Measurements from ENCODE around the gene PDE4B. TPM values are rescaled to one million over a fixed set of nuclear protein-coding genes. Genes with fewer than 3 reads are reported as not detected.
A peak's percentile ranks its signal among the peaks of the same experiment; 100 is the strongest.

PDE4B gene
- polyA plus RNA-seq, 1 donor from 2014 or later = 135 TPM

- Histone ChIP-seq H3K4me2 (ENCODE audit: low read length) (no peak overlapping the region), H3K9me2 (ENCODE audit: insufficient read depth, low read length) (no peaks in the 10 kb centered on the region), H3F3A (ENCODE audit: insufficient read depth, low read length, poor library complexity, severe bottlenecking) (no peaks in the 10 kb centered on the region), H3K36me3 (ENCODE audit: insufficient read depth, low read length) (no peaks in the 10 kb centered on the region), H3K9me3 (ENCODE audit: low read length) (no peaks in the 10 kb centered on the region), H3K27ac (ENCODE audit: low read length) (peak overlapping the region; percentile 46), H3K79me2 (replicated peaks; ENCODE audit: insufficient read depth, low read length) (peaks cover 27% of the 10 kb centered on the region), H3K27me3 (ENCODE audit: insufficient read depth, low read depth, low read length) (no peaks in the 10 kb centered on the region), H3K4me3 (ENCODE audit: low read length) (no peak overlapping the region), H2AFZ (ENCODE audit: low read depth, low read length) (no peak overlapping the region), H4K20me1 (ENCODE audit: insufficient read depth) (no peaks in the 10 kb centered on the region), H3K9ac (ENCODE audit: low read length) (no peak overlapping the region)
- TF ChIP-seq TAF1 (IDR thresholded peaks at IDR 0.05; ENCODE audit: low read depth) (no peak), EP300 (conservative IDR thresholded peaks at IDR 0.05; ENCODE audit: poor library complexity, severe bottlenecking) (no peak)
Observed at GRCh38 chr1:65991694-65992093, 199.0 kb downstream of the PDE4B start.

GRCh38 chr1:65992165-65992821 is 199.6 kb downstream of the PDE4B start:
- H3K27ac ChIP-seq (ENCODE audit: low read length) = peak overlapping the region; percentile 46
- no peaks in the 10 kb centered on the region for H3K27me3 ChIP-seq (ENCODE audit: insufficient read depth, low read depth, low read length)
- no peak overlapping the region for H2AFZ ChIP-seq (ENCODE audit: low read depth, low read length)
- H3K36me3 ChIP-seq (ENCODE audit: insufficient read depth, low read length) = no peaks in the 10 kb centered on the region
- H3K9ac ChIP-seq (ENCODE audit: low read length) = peak overlapping the region; percentile 17
- H3K4me2 ChIP-seq (ENCODE audit: low read length) = peak overlapping the region; percentile 42
- H3K4me3 ChIP-seq (ENCODE audit: low read length) = peak overlapping the region; percentile 60
- peaks cover 29% of the 10 kb centered on the region for H3K79me2 ChIP-seq (replicated peaks; ENCODE audit: insufficient read depth, low read length)
- H3K9me2 ChIP-seq (ENCODE audit: insufficient read depth, low read length) = no peaks in the 10 kb centered on the region
- H4K20me1 ChIP-seq (ENCODE audit: insufficient read depth) = no peaks in the 10 kb centered on the region
- TF ChIP-seq EP300 (conservative IDR thresholded peaks at IDR 0.05; ENCODE audit: poor library complexity, severe bottlenecking) (peak; percentile 43), SMC3 (conservative IDR thresholded peaks at IDR 0.05; ENCODE audit: poor library complexity) (peak; percentile 70), REST (IDR thresholded peaks at IDR 0.05; ENCODE audit: borderline replicate concordance) (no peak), TAF1 (IDR thresholded peaks at IDR 0.05; ENCODE audit: low read depth) (no peak), CTCF (IDR thresholded peaks at IDR 0.05; ENCODE audit: poor library complexity, severe bottlenecking) (peak; percentile 61), RAD21 (conservative IDR thresholded peaks at IDR 0.05) (peak; percentile 60), POLR2AphosphoS5 (IDR thresholded peaks at IDR 0.05) (peak; percentile 57), EZH2 (IDR thresholded peaks at IDR 0.05; ENCODE audit: borderline replicate concordance, insufficient read depth, low read length, poor library complexity, severe bottlenecking) (no peak), MXI1 (conservative IDR thresholded peaks at IDR 0.05; ENCODE audit: poor library complexity, severe bottlenecking) (peak; percentile 13)
- H3K9me3 ChIP-seq (ENCODE audit: low read length) = no peaks in the 10 kb centered on the region
- H3F3A ChIP-seq (ENCODE audit: insufficient read depth, low read length, poor library complexity, severe bottlenecking) = no peaks in the 10 kb centered on the region

All from neural cell (in vitro differentiated cells).